HepG2 (cell line): Measurements from ENCODE around the gene FNDC3B.

Experiments used
- CTCF ChIP-seq: sonication (generic); formaldehyde crosslinking; IDR thresholded peaks from 2 replicates; pipeline ENCODE4 v1.5.0; 2020; ENCODE audit warnings: mild to moderate bottlenecking, missing genetic modification reagents, moderate library complexity
- KDM1A ChIP-seq: IDR thresholded peaks from 2 replicates; pipeline ENCODE4 v1.6.1; 2016; ENCODE audit warnings: missing compliant biosample characterization
- MATR3 ChIP-seq: sonication (generic); formaldehyde crosslinking; IDR thresholded peaks from 2 replicates; pipeline ENCODE4 v1.4.0; 2020; ENCODE audit warnings: missing genetic modification reagents
- POLR2A ChIP-seq, 2 experiments: IDR thresholded peaks; 2 replicates each; pipeline ENCODE4 v1.6.1; 2011; ENCODE audit warnings: low read depth in 2 of 2, low read length in 2 of 2, mild to moderate bottlenecking in 1 of 2, moderate library complexity in 1 of 2; ENCODE audit not compliant: insufficient read depth in 1 of 2
- REST ChIP-seq, 2 experiments: IDR thresholded peaks; 2 replicates each; pipeline ENCODE4 v1.6.1; 2011 to 2012; ENCODE audit warnings: low read length in 2 of 2, borderline replicate concordance in 1 of 2, low read depth in 1 of 2, mild to moderate bottlenecking in 1 of 2, moderate library complexity in 1 of 2
- RNF2 ChIP-seq: fragments of 450-650 bp; conservative IDR thresholded peaks from 2 replicates; pipeline ENCODE4 v1.6.1; 2016; ENCODE audit warnings: low read depth
- SIN3A ChIP-seq: IDR thresholded peaks from 2 replicates; pipeline ENCODE4 v1.6.1; 2011; ENCODE audit warnings: low read depth, mild to moderate bottlenecking, control low read depth, low read length, borderline replicate concordance
- ZNF317 ChIP-seq: sonication (generic); formaldehyde crosslinking; IDR thresholded peaks from 2 replicates; pipeline ENCODE4 v1.5.0; 2020; ENCODE audit warnings: mild to moderate bottlenecking, missing genetic modification reagents
- ZNF792 ChIP-seq: IDR thresholded peaks from 2 replicates; pipeline ENCODE4 v1.6.1; 2016

- no peak for TF ChIP-seq MATR3 (CRISPR knock-in tag)
- TF ChIP-seq SIN3A: no peak
- no peak for TF ChIP-seq ZNF792 (CRISPR knock-in tag)
- no peak for TF ChIP-seq REST (IDR thresholded peaks at IDR 0.05; ENCODE audit: borderline replicate concordance in 1 of 2, low read depth in 1 of 2, low read length in 2 of 2)
- TF ChIP-seq CTCF: no peak
- no peak for TF ChIP-seq RNF2
- TF ChIP-seq POLR2A (IDR thresholded peaks at IDR 0.05; ENCODE audit: insufficient read depth in 1 of 2, low read depth in 2 of 2, low read length in 2 of 2): no peak
- TF ChIP-seq ZNF317 (CRISPR knock-in tag): no peak
- TF ChIP-seq KDM1A: no peak
Observed at GRCh38 chr3:172333692-172334457, 294.5 kb downstream of the FNDC3B start.
